Fibroblast of lung (primary cell): ENCODE results near the gene WBP2. TPM values are rescaled to one million over a fixed set of nuclear protein-coding genes. Genes with fewer than 3 reads are reported as not detected.
A peak's percentile ranks its signal among the peaks of the same experiment; 100 is the strongest.
"Not testable (repeated sequence)": the region's sequence is repeated elsewhere in the genome, so short reads cannot be mapped to it uniquely, and the experiment has no call there.

Source experiments
- DNase-seq, 2 donors: peaks; one replicate each; pipeline versions ENCODE4 v3.0.0 to v3.0.0-alpha.2; 2010; ENCODE audit warnings: low read depth in 2 of 2
- H2AFZ ChIP-seq: 2 replicates; pipeline ENCODE4 v1.5.1; 2012; ENCODE audit warnings: low read length, control low read depth, inconsistent platforms
- H3K27ac ChIP-seq: 2 replicates; pipeline ENCODE4 v1.5.1; 2011; ENCODE audit warnings: low read length, control low read depth; ENCODE audit not compliant: insufficient read depth
- H3K27me3 ChIP-seq: 2 replicates; pipeline ENCODE4 v1.5.1; 2011; ENCODE audit warnings: mild to moderate bottlenecking, low read length; ENCODE audit not compliant: control insufficient read depth, insufficient read depth
- H3K36me3 ChIP-seq: 2 replicates; pipeline ENCODE4 v1.5.1; 2011; ENCODE audit warnings: low read length; ENCODE audit not compliant: control insufficient read depth, insufficient read depth
- H3K4me1 ChIP-seq: 2 replicates; pipeline ENCODE4 v1.5.1; 2011; ENCODE audit warnings: low read length; ENCODE audit not compliant: control insufficient read depth, insufficient read depth; ENCODE audit errors: extremely low read depth
- H3K4me2 ChIP-seq: 2 replicates; pipeline ENCODE4 v1.5.1; 2011; ENCODE audit warnings: low read length, control low read depth; ENCODE audit not compliant: insufficient read depth; ENCODE audit errors: extremely low read depth
- H3K4me3 ChIP-seq, 4 experiments: fragments of 200-600 bp in 1 of 4; sonication (generic) in 1 of 4; replicated peaks in 1 of 4; 2 replicates each; pipeline ENCODE4 v1.5.1; 2011 to 2016; ENCODE audit warnings: low read length in 4 of 4, low read depth in 3 of 4, mild to moderate bottlenecking in 3 of 4, control low read depth in 2 of 4, inconsistent platforms in 1 of 4, mixed read lengths in 1 of 4; ENCODE audit not compliant: insufficient read depth in 1 of 4; ENCODE audit errors: control extremely low read depth in 1 of 4
- H3K79me2 ChIP-seq: 2 replicates; pipeline ENCODE4 v1.5.1; 2012; ENCODE audit warnings: mild to moderate bottlenecking, low read length, inconsistent platforms; ENCODE audit not compliant: control insufficient read depth, insufficient read depth
- H3K9ac ChIP-seq: 2 replicates; pipeline ENCODE4 v1.5.1; 2011; ENCODE audit warnings: mild to moderate bottlenecking, low read length, control low read depth; ENCODE audit not compliant: insufficient read depth
- H3K9me3 ChIP-seq: 2 replicates; pipeline ENCODE4 v1.5.1; 2012; ENCODE audit warnings: low read depth, low read length; ENCODE audit not compliant: control insufficient read depth, insufficient read depth
- H4K20me1 ChIP-seq: 2 replicates; pipeline ENCODE4 v1.5.1; 2011; ENCODE audit warnings: low read length; ENCODE audit not compliant: control insufficient read depth, insufficient read depth; ENCODE audit errors: extremely low read depth
- CTCF ChIP-seq, 2 donors: IDR thresholded peaks in 1 of 2; conservative IDR thresholded peaks in 1 of 2; 1 replicate in 1 of 2; 2 replicates in 1 of 2; pipeline ENCODE4 v1.5.1; 2011 to 2012; ENCODE audit warnings: low read length in 2 of 2, control low read depth in 1 of 2, inconsistent platforms in 1 of 2, low read depth in 1 of 2, mild to moderate bottlenecking in 1 of 2
- EZH2 ChIP-seq: IDR thresholded peaks from 2 replicates; pipeline ENCODE4 v1.5.1; 2012; ENCODE audit warnings: low read length, control low read depth, mild to moderate bottlenecking; ENCODE audit errors: missing control alignments
- polyA plus RNA-seq, 2 donors: library from polyadenylated mRNA; depleted of rRNA in 1 of 2; stranded (reverse) in 1 of 2; unstranded in 1 of 2; fragments of >200 nt; gene quantifications; 2 replicates each; pipeline ENCODE4 v1.2.1, GENCODE V29; 2011 to 2012; ENCODE audit warnings: missing spikeins in 1 of 2
- total RNA-seq: library from RNA; depleted of rRNA; stranded (reverse); fragments of >200 nt; gene quantifications from 2 replicates; pipeline ENCODE4 v1.2.1, GENCODE V29; 2014

Gene WBP2
- total and polyA plus RNA-seq, 2 donors (not counting 1 experiment from before 2014, with no cell fraction given) = 39.5 to 53.4 TPM

GRCh38 chr17:75812096-75813013 lies 42.8 kb downstream of the WBP2 start:
- TF ChIP-seq CTCF (conservative IDR thresholded peaks at IDR 0.05 in 1 of 2, IDR thresholded peaks at IDR 0.05 in 1 of 2; ENCODE audit: low read depth in 1 of 2, low read length in 2 of 2) = no peak
- no peak for TF ChIP-seq EZH2
- Histone ChIP-seq H3K27ac (no peak overlapping the region), H3K4me1 (peaks cover 5% of the 10 kb centered on the region)

GRCh38 chr17:75811174-75811573 lies 44.0 kb downstream of the WBP2 start:
- no peak for DNase-seq
- Histone ChIP-seq H3K4me1 (peaks cover 5% of the 10 kb centered on the region), H2AFZ (no peak overlapping the region), H3K27ac (no peak overlapping the region), H3K9me3 (no peaks in the 10 kb centered on the region), H3K9ac (no peak overlapping the region), H3K79me2 (no peaks in the 10 kb centered on the region), H3K36me3 (peaks cover 21% of the 10 kb centered on the region), H3K27me3 (no peaks in the 10 kb centered on the region), H3K4me3 (no peak overlapping the region), H4K20me1 (no peaks in the 10 kb centered on the region), H3K4me2 (no peak overlapping the region)
- no peak for TF ChIP-seq CTCF (conservative IDR thresholded peaks at IDR 0.05 in 1 of 2, IDR thresholded peaks at IDR 0.05 in 1 of 2; ENCODE audit: low read depth in 1 of 2, low read length in 2 of 2)
- TF ChIP-seq EZH2 = no peak

More at GRCh38 chr17:75812096-75813013, 42.8 kb downstream of the WBP2 start:
- peak in 1 of 2 donors; percentile 53 for DNase-seq
- H4K20me1 ChIP-seq = no peaks in the 10 kb centered on the region
- H3K27me3 ChIP-seq = no peaks in the 10 kb centered on the region
- H3K9me3 ChIP-seq = no peaks in the 10 kb centered on the region
- H3K79me2 ChIP-seq = no peaks in the 10 kb centered on the region
- no peak overlapping the region for H3K9ac ChIP-seq
- no peak overlapping the region for H2AFZ ChIP-seq
- H3K36me3 ChIP-seq = peaks cover 23% of the 10 kb centered on the region
- no peak overlapping the region for H3K4me3 ChIP-seq
- no peak overlapping the region for H3K4me2 ChIP-seq

GRCh38 chr17:75810756-75811155 lies 44.4 kb downstream of the WBP2 start:
- H3K27ac ChIP-seq, H3K9ac ChIP-seq, DNase-seq, H4K20me1 ChIP-seq, H3K4me3 ChIP-seq, H3K79me2 ChIP-seq, H3K4me2 ChIP-seq, H3K27me3 ChIP-seq, H2AFZ ChIP-seq, H3K9me3 ChIP-seq, H3K4me1 ChIP-seq: not testable (repeated sequence)
- peaks cover 21% of the 10 kb centered on the region for H3K36me3 ChIP-seq
